Measurements from ENCODE around the gene DCUN1D3. TPM values are rescaled to one million over a fixed set of nuclear protein-coding genes. Genes with fewer than 3 reads are reported as not detected.

Gene DCUN1D3
- total RNA-seq, 1 experiment from 2014 or later = 14.6 TPM

GRCh38 chr16:20916289-20916688 lies 16.1 kb upstream of the DCUN1D3 start:
- intact Hi-C loops (cut with micrococcal nuclease; ENCODE audit: unreplicated experiment) = no loop called here
- no peak overlapping the region for H2AFZ ChIP-seq
- no peaks in the 10 kb centered on the region for H3K9me3 ChIP-seq (ENCODE audit: insufficient read depth, low read depth)
- H3K79me2 ChIP-seq (ENCODE audit: low read depth) = peaks cover 15% of the 10 kb centered on the region
- H3K4me1 ChIP-seq (replicated peaks; ENCODE audit: insufficient read depth) = peaks cover 36% of the 10 kb centered on the region
- no peak overlapping the region for H3K27ac ChIP-seq
- peaks cover 33% of the 10 kb centered on the region for H3F3A ChIP-seq (ENCODE audit: insufficient read depth, low read depth)
- no peaks in the 10 kb centered on the region for H3K9me2 ChIP-seq (ENCODE audit: insufficient read depth)
- no peak for DNase-seq
- H4K20me1 ChIP-seq (ENCODE audit: insufficient read depth) = no peaks in the 10 kb centered on the region
- H3K4me2 ChIP-seq = no peak overlapping the region
- H3K4me3 ChIP-seq = no peak overlapping the region
- CTCF ChIA-PET = no interaction called here
- POLR2A ChIA-PET (ENCODE audit: unreplicated experiment) = no interaction called here
- TF ChIP-seq EZH2 (IDR thresholded peaks at IDR 0.05; ENCODE audit: low read depth) = no peak
- TF ChIP-seq CTCF (conservative IDR thresholded peaks at IDR 0.05) = no peak
- H3K27me3 ChIP-seq (ENCODE audit: insufficient read depth, low read depth) = no peaks in the 10 kb centered on the region
- BruUV-seq (replicated peaks) = no TSS peak
- H3K36me3 ChIP-seq (ENCODE audit: low read depth) = 0 out of 2 replicates have a peak, but pooled peaks cover 3% of the 10 kb centered on the region

- H3K79me2 ChIP-seq (ENCODE audit: low read depth) = peaks cover 41% of the 10 kb centered on the region
- intact Hi-C loops (cut with micrococcal nuclease; ENCODE audit: unreplicated experiment) = loop anchor here (1.0 kb wide), 1 partner anchor 10 kb away; no protein-coding TSS in a partner anchor
- H3K27me3 ChIP-seq (ENCODE audit: insufficient read depth, low read depth) = no peaks in the 10 kb centered on the region
- peak overlapping the region; percentile 18; the same call in 1 of the 2 replicates for H3K4me3 ChIP-seq
- H3K9me2 ChIP-seq (ENCODE audit: insufficient read depth) = no peaks in the 10 kb centered on the region
- peak overlapping the region; percentile 64 for H3K4me2 ChIP-seq
- H3K4me1 ChIP-seq (replicated peaks; ENCODE audit: insufficient read depth) = peaks cover 83% of the 10 kb centered on the region
- no peaks in the 10 kb centered on the region for H3K9me3 ChIP-seq (ENCODE audit: insufficient read depth, low read depth)
- H3F3A ChIP-seq (ENCODE audit: insufficient read depth, low read depth) = peaks cover 56% of the 10 kb centered on the region
- H4K20me1 ChIP-seq (ENCODE audit: insufficient read depth) = no peaks in the 10 kb centered on the region
- POLR2A ChIA-PET (ENCODE audit: unreplicated experiment) = interaction anchor here (0.6 kb wide), 1 partner anchor 39 kb away, joined by 4 read pairs; no protein-coding TSS in a partner anchor
- CTCF ChIA-PET = interaction anchor here (0.8 kb wide), 1 partner anchor 46 kb away, joined by 3 read pairs; no protein-coding TSS in a partner anchor
- H3K27ac ChIP-seq = peak overlapping the region; percentile 99
- BruUV-seq (replicated peaks) = no TSS peak
- TF ChIP-seq CTCF (conservative IDR thresholded peaks at IDR 0.05) (no peak), EZH2 (IDR thresholded peaks at IDR 0.05; ENCODE audit: low read depth) (no peak)
- no peak overlapping the region for H2AFZ ChIP-seq
- no peaks in the 10 kb centered on the region for H3K36me3 ChIP-seq (ENCODE audit: low read depth)
- peak; percentile 14 to 60 for DNase-seq
These were observed 11.2 kb upstream of the DCUN1D3 start for GRCh38 chr16:20911361-20911760.

- TF ChIP-seq EZH2 (IDR thresholded peaks at IDR 0.05; ENCODE audit: low read depth) (no peak), CTCF (conservative IDR thresholded peaks at IDR 0.05) (no peak)
- BruUV-seq (replicated peaks) = TSS peak; percentile 53
- Histone ChIP-seq H3K4me2 (peak overlapping the region; percentile 64), H3K9me2 (ENCODE audit: insufficient read depth) (no peaks in the 10 kb centered on the region), H3K36me3 (ENCODE audit: low read depth) (no peaks in the 10 kb centered on the region), H3K4me1 (replicated peaks; ENCODE audit: insufficient read depth) (peaks cover 88% of the 10 kb centered on the region), H2AFZ (no peak overlapping the region), H3K4me3 (peak overlapping the region; percentile 18; the same call in 1 of the 2 replicates), H3K27me3 (ENCODE audit: insufficient read depth, low read depth) (no peaks in the 10 kb centered on the region), H3K27ac (peak overlapping the region; percentile 99), H3F3A (ENCODE audit: insufficient read depth, low read depth) (peaks cover 61% of the 10 kb centered on the region), H4K20me1 (ENCODE audit: insufficient read depth) (no peaks in the 10 kb centered on the region), H3K9me3 (ENCODE audit: insufficient read depth, low read depth) (no peaks in the 10 kb centered on the region), H3K79me2 (ENCODE audit: low read depth) (peaks cover 41% of the 10 kb centered on the region)
- CTCF ChIA-PET = interaction anchor here (0.8 kb wide), 1 partner anchor 45 kb away, joined by 3 read pairs; no protein-coding TSS in a partner anchor
- DNase-seq = peak; percentile 20 to 99
- intact Hi-C loops (cut with micrococcal nuclease; ENCODE audit: unreplicated experiment) = loop anchor here (1.0 kb wide), 1 partner anchor 10 kb away; no protein-coding TSS in a partner anchor
- POLR2A ChIA-PET (ENCODE audit: unreplicated experiment) = no interaction called here
These were observed 10.7 kb upstream of the DCUN1D3 start for GRCh38 chr16:20910781-20911321.
